ENCODE measurements around the gene SAMD4A. TPM values are rescaled to one million over a fixed set of nuclear protein-coding genes. Genes with fewer than 3 reads are reported as not detected.

The SAMD4A gene
- total RNA-seq, 1 donor = 61.3 TPM

- no peak for DNase-seq (ENCODE audit: low read depth)
- TF ChIP-seq CTCF (IDR thresholded peaks at IDR 0.05; ENCODE audit: insufficient read depth, low read depth, low read length) = no peak
- H3K4me3 ChIP-seq (ENCODE audit: low read depth, low read length) = no peak overlapping the region
Observed at GRCh38 chr14:54674046-54674741, 107.3 kb downstream of the SAMD4A start.

- no peak overlapping the region for H3K4me3 ChIP-seq (ENCODE audit: low read depth, low read length)
- TF ChIP-seq CTCF (IDR thresholded peaks at IDR 0.05; ENCODE audit: insufficient read depth, low read depth, low read length) = no peak
- no peak for DNase-seq (ENCODE audit: low read depth)
Observed at GRCh38 chr14:54675236-54676128, 108.6 kb downstream of the SAMD4A start.

- TF ChIP-seq CTCF (IDR thresholded peaks at IDR 0.05; ENCODE audit: insufficient read depth, low read depth, low read length) = no peak
- DNase-seq (ENCODE audit: low read depth) = peak; percentile 92
- no peak overlapping the region for H3K4me3 ChIP-seq (ENCODE audit: low read depth, low read length)
Observed at GRCh38 chr14:54676812-54677708, 110.1 kb downstream of the SAMD4A start.

GRCh38 chr14:54680651-54681050, 113.7 kb downstream of the SAMD4A start:
- no peak for TF ChIP-seq CTCF (IDR thresholded peaks at IDR 0.05; ENCODE audit: insufficient read depth, low read depth, low read length)
- DNase-seq (ENCODE audit: low read depth) = no peak
- H3K4me3 ChIP-seq (ENCODE audit: low read depth, low read length) = no peak overlapping the region

GRCh38 chr14:54681811-54682261, 114.9 kb downstream of the SAMD4A start:
- H3K4me3 ChIP-seq (ENCODE audit: low read depth, low read length) = no peak overlapping the region
- no peak for TF ChIP-seq CTCF (IDR thresholded peaks at IDR 0.05; ENCODE audit: insufficient read depth, low read depth, low read length)
- DNase-seq (ENCODE audit: low read depth) = peak; percentile 89

GRCh38 chr14:54682578-54682977, 115.7 kb downstream of the SAMD4A start:
- no peak overlapping the region for H3K4me3 ChIP-seq (ENCODE audit: low read depth, low read length)
- TF ChIP-seq CTCF (IDR thresholded peaks at IDR 0.05; ENCODE audit: insufficient read depth, low read depth, low read length) = no peak
- DNase-seq (ENCODE audit: low read depth) = peak; percentile 65
